Activated CD4-positive, alpha-beta T cell treated with anti-CD3 and anti-CD28 coated beads, Interleukin-2, amount 50 U/mL, for 1 hour (primary cell): ENCODE measurements around the gene PSMG3.

Source experiments
- DNase-seq: peaks from one replicate; pipeline ENCODE4 v3.0.0-alpha.2; 2020

Gene PSMG3

DNA sequence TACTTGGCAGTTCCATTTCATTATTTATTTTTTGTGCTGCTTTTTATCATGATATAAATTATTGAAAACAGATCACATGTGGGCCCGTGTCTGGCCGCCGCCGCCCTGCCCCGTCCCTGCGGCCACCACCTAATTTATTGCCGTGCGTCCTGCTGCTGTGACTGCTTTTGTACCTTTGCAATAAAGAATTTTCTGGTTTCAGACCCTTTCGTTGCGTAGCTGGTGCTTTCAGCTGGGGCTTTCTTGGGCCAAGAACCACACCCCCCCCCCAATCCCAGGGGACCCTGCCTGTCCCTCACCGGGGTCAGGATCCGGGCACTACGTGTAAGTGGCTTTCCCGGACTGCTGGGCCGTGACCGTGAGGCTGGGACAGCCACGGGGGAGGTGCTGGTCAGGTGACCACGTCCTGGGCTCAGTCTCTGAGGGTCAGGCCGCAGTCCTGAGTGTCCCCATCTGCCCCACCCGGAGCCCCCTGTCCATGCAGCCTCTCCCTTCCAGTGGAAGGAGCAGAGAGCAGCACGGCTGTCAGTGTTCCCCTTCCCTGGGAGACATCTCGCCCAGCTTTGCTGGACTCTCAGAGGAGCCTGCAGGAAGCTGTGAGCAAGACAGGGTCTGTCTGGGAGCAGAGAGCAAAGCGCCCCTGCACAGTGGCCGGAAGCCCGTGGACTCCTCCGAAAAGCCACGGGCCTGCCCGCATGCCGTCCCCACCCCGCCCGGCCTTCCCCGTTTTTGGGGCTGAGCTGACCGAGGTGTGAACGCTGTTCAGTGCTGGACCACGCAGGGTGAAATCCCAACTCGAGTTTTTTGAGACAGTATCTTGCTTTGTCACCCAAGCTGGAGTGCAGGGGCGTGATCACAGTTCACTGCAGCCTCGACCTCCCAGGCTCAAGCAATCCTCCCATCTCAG lies 26.7 kb downstream of the PSMG3 start:
- DNase-seq, result no peak

DNA sequence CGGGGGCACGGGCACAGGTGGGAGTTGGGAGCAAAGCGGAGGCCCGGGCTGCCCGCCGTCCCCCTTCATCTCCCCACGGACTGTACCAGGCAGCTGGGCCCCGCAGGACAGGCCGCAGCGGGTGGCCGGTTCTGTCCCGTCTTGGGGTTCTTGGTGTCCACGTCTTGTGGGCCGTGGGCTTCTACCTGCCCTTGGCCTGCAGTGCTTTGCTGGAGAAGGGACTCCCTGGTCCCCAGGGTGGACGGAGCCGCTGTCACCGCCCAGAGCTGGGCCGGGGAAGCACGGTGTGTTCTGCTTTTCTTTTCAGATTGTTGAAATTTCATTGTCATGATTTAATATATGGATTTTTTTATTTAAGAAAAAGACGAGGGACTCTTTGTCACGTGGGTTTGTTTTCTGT lies 27.5 kb downstream of the PSMG3 start:
- DNase-seq, result no peak

GRCh38 chr7:1541431-1542162 lies 28.2 kb downstream of the PSMG3 start:
- no peak for DNase-seq

DNA sequence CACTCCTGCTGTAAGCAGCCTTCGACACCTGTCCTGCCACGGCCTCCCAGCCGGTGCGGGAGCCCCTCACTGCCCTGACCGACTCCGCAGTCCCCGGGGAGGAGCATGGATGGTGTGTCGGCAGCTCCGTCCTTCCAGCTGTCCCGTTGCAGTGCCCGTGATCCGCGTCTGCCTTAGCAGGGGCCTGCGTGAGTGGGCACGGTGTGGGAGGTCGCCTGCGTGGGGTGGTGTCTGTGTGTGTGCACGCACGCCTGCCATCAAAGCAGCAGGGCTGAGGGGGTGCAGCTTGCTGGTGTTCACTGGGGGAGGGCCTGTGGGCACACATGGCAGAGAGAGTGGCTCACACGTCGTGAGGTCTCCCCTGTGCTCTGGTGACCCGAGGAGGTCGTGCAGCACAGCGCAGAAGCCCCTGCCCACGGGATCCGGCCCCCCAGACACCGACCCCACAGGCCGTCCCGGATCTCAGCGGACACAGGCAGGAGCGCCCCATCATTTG lies 29.0 kb downstream of the PSMG3 start:
- DNase-seq, result no peak

- DNase-seq, result no peak
Observed at GRCh38 chr7:1539882-1540775, 29.7 kb downstream of the PSMG3 start.

GRCh38 chr7:1539181-1539881 lies 30.5 kb downstream of the PSMG3 start:
- DNase-seq, result no peak

DNA sequence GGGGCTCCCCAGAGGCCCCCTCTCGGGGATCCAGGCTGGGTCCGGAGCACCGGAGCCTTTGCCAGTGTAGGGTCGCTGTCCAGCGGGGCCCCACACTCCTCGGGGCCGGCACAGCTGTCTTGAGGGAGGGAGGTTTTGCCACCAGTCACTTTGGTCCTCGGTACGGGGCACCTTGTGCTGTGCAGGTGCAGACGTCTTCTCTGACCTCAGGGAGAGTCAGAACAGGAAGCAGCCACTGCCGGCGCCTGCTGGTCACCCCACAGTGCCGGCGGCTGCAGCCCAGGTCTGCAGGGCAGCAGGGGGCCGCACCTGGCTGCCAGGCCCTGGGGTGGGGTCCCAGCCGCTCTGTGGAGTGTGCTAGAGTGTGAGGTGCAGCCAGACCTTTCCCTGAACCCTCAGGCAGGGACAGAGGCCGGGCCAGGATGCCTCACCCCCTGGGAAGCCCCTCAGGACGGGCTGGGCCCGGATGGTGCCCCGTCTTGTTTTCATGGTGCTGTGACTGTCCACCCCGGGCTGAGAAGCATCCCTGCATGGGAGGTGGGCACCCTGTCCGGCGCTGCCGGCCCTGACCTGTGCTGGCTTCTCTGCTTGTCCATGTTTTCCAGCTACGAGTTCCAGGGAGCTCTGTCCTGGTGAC lies 31.2 kb downstream of the PSMG3 start:
- no peak for DNase-seq

DNA sequence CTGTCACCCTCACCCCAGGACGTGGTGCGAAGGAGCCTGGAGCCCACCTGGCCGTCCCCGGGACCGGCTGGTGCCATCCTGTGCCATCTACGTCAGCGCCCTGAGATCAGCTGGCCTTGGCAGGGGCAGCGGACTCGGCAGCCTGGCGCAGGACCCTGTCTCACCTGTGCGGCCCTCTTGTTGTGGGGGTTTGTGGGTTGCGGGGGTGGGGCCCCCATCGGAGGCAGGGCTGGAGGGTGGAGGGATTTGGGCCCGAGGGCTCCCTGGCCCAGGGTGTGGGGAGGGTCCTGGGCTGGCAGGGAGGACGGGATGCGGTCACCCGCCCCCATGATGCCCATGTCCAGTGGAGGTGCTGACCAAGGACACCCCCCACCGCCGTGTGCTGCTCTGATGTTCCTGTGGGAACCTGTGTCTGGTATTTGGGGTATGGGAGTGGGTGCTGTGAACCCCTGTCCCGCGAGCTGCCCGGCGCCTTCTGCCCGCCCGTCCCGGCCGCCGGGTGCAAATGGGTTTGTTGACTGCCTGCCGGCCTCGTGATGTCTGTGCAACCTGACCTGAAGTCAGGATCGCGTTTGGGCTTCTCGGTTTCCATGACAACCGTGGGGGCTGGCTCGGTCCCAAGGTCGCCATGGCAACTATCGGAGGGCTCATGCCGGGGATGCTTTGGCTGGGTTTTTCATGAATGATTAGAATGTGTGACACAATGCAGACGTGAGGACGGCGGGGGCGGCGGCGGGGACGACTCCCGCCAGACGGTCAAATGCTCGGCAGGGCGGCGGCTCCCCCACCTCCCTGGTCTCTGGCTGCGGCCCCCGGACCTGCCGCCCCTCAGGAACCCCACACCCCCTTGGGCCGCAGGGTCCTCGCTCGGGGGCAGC lies 32.1 kb downstream of the PSMG3 start:
- no peak for DNase-seq

DNA sequence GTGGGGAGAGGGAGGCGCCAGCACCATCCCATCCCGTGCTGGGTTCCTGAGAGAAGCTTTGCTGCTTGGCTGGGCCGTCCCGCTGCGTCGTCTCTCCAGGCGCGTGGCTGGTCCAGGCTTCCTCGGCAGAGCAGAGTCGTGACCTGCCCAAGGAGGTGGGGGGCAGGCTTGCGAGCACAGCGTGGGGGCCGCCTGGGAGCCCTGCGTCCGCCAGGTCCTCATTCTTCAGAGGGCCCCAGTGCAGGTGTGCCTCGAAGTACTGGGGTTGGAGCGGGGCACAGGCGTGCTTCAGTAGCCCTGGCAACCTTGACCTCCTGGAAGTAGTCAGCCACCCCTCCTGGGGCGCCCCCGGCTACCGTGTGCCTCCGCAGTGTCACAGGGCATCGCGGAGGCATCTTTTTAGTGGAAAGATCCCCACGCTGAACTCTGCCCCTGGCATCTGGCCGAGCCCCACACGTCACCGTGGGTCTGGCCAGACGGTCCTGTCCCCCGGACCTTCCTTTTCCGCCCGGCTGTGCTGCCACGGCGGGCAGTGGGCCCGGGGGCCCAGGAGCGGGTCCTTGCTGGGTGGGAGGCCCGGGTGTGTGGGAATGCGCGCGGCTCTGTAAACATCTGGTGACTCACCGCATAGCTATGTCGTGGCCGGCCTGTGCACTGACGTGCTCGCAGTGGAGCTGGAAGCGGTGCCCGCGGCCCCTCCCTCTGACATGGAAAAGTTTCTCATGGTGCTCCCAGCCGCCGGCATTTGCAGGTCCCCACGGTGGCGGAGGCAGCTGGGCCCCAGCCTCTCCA lies 32.9 kb downstream of the PSMG3 start:
- no peak for DNase-seq

- no peak for DNase-seq
Observed at GRCh38 chr7:1536455-1536742, 33.4 kb downstream of the PSMG3 start.

GRCh38 chr7:1535701-1536454 lies 34.0 kb downstream of the PSMG3 start:
- DNase-seq, result no peak

GRCh38 chr7:1535100-1535458 lies 34.8 kb downstream of the PSMG3 start:
- DNase-seq, result no peak

DNA sequence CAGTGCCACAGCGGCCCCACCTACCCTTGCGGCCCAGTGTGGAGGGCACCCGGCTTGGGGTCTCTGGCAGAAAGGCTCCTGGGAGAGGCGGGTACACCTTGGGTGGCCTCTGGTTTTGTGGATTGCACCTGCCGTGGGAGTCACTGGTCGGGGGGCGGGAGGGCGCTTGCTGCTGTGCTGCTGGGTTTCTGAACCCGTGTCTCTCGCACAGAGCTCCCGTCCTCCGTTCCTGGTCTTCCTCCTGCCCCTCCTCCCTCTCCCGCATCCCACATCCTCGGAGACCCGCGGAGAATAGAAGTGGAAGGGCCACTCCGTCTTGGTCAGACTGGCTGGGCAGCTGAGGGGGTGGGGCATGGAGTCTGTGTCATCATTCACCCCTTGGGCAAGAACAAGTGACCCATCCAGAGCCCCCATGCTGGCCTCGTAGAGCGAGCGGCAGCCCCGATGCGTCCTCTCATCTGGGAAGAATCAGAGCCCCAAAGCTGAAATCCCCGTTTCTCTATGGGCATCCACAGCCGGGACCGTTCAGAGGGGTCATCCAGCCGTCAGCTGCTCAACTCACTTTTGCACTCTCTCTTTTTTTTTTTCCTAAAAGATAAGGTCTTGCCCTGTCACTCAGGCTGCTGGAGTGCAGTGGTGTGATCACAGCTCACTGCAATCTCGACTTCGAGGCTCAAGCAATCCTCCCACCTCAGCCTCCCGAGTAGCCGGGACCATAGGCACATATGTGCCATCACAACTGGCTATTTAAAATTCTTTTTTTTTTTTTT lies 35.3 kb downstream of the PSMG3 start:
- no peak for DNase-seq

- no peak for DNase-seq
Observed at GRCh38 chr7:1533547-1534329, 36.1 kb downstream of the PSMG3 start.

GRCh38 chr7:1533255-1533546 lies 36.6 kb downstream of the PSMG3 start:
- no peak for DNase-seq

- peak; percentile 64 for DNase-seq
Observed at GRCh38 chr7:1532456-1533254, 37.2 kb downstream of the PSMG3 start.

DNA sequence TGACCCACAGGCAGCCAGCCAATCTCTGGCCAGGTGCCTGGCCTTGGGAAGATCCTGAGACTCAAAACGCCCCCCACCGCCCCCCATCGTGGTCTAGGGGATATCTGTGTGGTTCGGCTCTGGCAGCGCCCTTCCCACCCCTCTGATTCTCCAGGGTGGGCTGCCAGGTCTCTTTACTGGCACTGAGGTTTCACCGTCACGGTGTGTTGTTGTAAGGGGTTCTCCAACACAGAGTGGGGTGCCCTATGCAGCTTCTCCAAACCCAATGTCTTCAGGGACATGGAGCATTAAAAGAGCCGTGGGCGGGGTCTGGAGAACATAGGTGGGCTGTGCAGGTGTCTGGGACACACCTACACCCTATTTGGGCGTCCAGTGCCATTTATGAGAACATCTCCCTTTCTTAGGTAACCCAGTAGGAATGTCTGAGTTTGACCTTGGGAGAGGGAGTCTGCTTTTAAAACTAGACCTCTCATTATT lies 37.8 kb downstream of the PSMG3 start:
- DNase-seq, result no peak
